ENCODE data around the gene GZMM.

GRCh38 chr19:583968-584239 lies 40.1 kb downstream of the GZMM start:
- TF ChIP-seq GATA2 (IDR thresholded peaks at IDR 0.05; ENCODE audit: low read depth, low read length) = no peak
- no peak for TF ChIP-seq GATA3 (IDR thresholded peaks at IDR 0.05; ENCODE audit: low read depth, low read length)
